Measurements from ENCODE around the gene OR8K5. TPM values are rescaled to one million over a fixed set of nuclear protein-coding genes. Genes with fewer than 3 reads are reported as not detected.
"Not testable (repeated sequence)": the region's sequence is repeated elsewhere in the genome, so short reads cannot be mapped to it uniquely, and the experiment has no call there.

Gene OR8K5
- total RNA-seq, 1 donor, result not detected

GRCh38 chr11:56172256-56172830 lies 12.2 kb upstream of the OR8K5 start:
- TF ChIP-seq CTCF (IDR thresholded peaks at IDR 0.05; ENCODE audit: insufficient read depth, low read length), result no peak
- no peak for DNase-seq (ENCODE audit: low read depth)
- H3K4me3 ChIP-seq (ENCODE audit: low read depth, low read length), result no peak overlapping the region

- TF ChIP-seq CTCF (IDR thresholded peaks at IDR 0.05; ENCODE audit: insufficient read depth, low read length), result no peak
- no peak overlapping the region for H3K4me3 ChIP-seq (ENCODE audit: low read depth, low read length)
- no peak for DNase-seq (ENCODE audit: low read depth)
These were observed 3.7 kb upstream of the OR8K5 start for GRCh38 chr11:56163804-56164203.

- no peak for DNase-seq (ENCODE audit: low read depth)
- H3K4me3 ChIP-seq (ENCODE audit: low read depth, low read length), result no peak overlapping the region
- TF ChIP-seq CTCF (IDR thresholded peaks at IDR 0.05; ENCODE audit: insufficient read depth, low read length), result no peak
These were observed 7.8 kb downstream of the OR8K5 start for GRCh38 chr11:56152333-56152732.

- no peak for TF ChIP-seq CTCF (IDR thresholded peaks at IDR 0.05; ENCODE audit: insufficient read depth, low read length)
- H3K4me3 ChIP-seq (ENCODE audit: low read depth, low read length), result no peak overlapping the region
- no peak for DNase-seq (ENCODE audit: low read depth)
These were observed 8.7 kb downstream of the OR8K5 start for GRCh38 chr11:56151376-56151775.

- H3K4me3 ChIP-seq (ENCODE audit: low read depth, low read length); DNase-seq (ENCODE audit: low read depth): not testable (repeated sequence)
These were observed 16.4 kb downstream of the OR8K5 start for GRCh38 chr11:56143681-56144080.

- no peak for DNase-seq (ENCODE audit: low read depth)
- no peak for TF ChIP-seq CTCF (IDR thresholded peaks at IDR 0.05; ENCODE audit: insufficient read depth, low read length)
These were observed 19.9 kb downstream of the OR8K5 start, which contains the start of gene OR8J3 for GRCh38 chr11:56140151-56140661. TSS of gene OR8J3 (minus strand) at chr11:56140201. CDS start at chr11:56137718, 2,483 bp downstream.

GRCh38 chr11:56122073-56122472 lies 38.0 kb downstream of the OR8K5 start, which contains the start of gene OR8H3:
TSS of gene OR8H3 (plus strand) at chr11:56122373. CDS start at chr11:56122373, 0 bp downstream.
- no peak for DNase-seq (ENCODE audit: low read depth)
- no peak for TF ChIP-seq CTCF (IDR thresholded peaks at IDR 0.05; ENCODE audit: insufficient read depth, low read length)
- no peak within 1 kb of the TSS for H3K4me3 ChIP-seq (ENCODE audit: low read depth, low read length)

More at GRCh38 chr11:56140151-56140661, 19.9 kb downstream of the OR8K5 start, which contains the start of gene OR8J3:
- no peak within 1 kb of the TSS for H3K4me3 ChIP-seq (ENCODE audit: low read depth, low read length)

Other genes with a start within 250 kb of the OR8K5 start
- gene OR5W2, start 245.7 kb downstream of the OR8K5 start, total RNA-seq (ENCODE audit: low replicate concordance), result not detected in 2 replicates
- gene OR5I1, start 223.9 kb downstream of the OR8K5 start, total RNA-seq (ENCODE audit: low replicate concordance), result not detected in 2 replicates
- not detected in 2 replicates for gene OR10AG1, start 190.4 kb downstream of the OR8K5 start, total RNA-seq (ENCODE audit: low replicate concordance)
- gene OR5F1, start 165.7 kb downstream of the OR8K5 start, total RNA-seq (ENCODE audit: low replicate concordance), result not detected in 2 replicates
- gene OR5AS1, start 132.7 kb downstream of the OR8K5 start, total RNA-seq (ENCODE audit: low replicate concordance), result not detected in 2 replicates
- gene OR8I2, start 67.0 kb downstream of the OR8K5 start, total RNA-seq (ENCODE audit: low replicate concordance), result not detected in 2 replicates
- gene OR8H2, start 56.6 kb downstream of the OR8K5 start, total RNA-seq (ENCODE audit: low replicate concordance), result not detected in 2 replicates
- gene OR8H3, start 37.9 kb downstream of the OR8K5 start, total RNA-seq (ENCODE audit: low replicate concordance), result not detected in 2 replicates
- not detected in 2 replicates for gene OR8J3, start 20.1 kb downstream of the OR8K5 start, total RNA-seq (ENCODE audit: low replicate concordance)
- gene OR5J2, start 16.3 kb upstream of the OR8K5 start, total RNA-seq (ENCODE audit: low replicate concordance), result not detected in 2 replicates
- gene OR5T2, start 73.9 kb upstream of the OR8K5 start, total RNA-seq (ENCODE audit: low replicate concordance), result not detected in 2 replicates
- not detected in 2 replicates for gene OR5T3, start 91.9 kb upstream of the OR8K5 start, total RNA-seq (ENCODE audit: low replicate concordance)
- gene OR5T1, start 113.8 kb upstream of the OR8K5 start, total RNA-seq (ENCODE audit: low replicate concordance), result not detected in 2 replicates
- not detected in 2 replicates for gene OR8H1, start 131.9 kb upstream of the OR8K5 start, total RNA-seq (ENCODE audit: low replicate concordance)
- not detected in 2 replicates for gene OR8K3, start 154.8 kb upstream of the OR8K5 start, total RNA-seq (ENCODE audit: low replicate concordance)
- not detected in 2 replicates for gene OR8K1, start 185.7 kb upstream of the OR8K5 start, total RNA-seq (ENCODE audit: low replicate concordance)
- not detected in 2 replicates for gene OR8J1, start 194.0 kb upstream of the OR8K5 start, total RNA-seq (ENCODE audit: low replicate concordance)
- gene OR8U1, start 215.3 kb upstream of the OR8K5 start, total RNA-seq (ENCODE audit: low replicate concordance), result not detected in 2 replicates